DOHH2 (cell line): ENCODE data around the gene TPRN.
A peak's percentile ranks its signal among the peaks of the same experiment; 100 is the strongest.

Experiments
- H3F3A ChIP-seq: fragments of 200-600 bp; sonication (generic), shearing (Covaris generic); 2 replicates; pipeline ENCODE4 v1.6.0; 2016; ENCODE audit warnings: antibody characterized with exemption, mild to moderate bottlenecking; ENCODE audit not compliant: control insufficient read depth, insufficient read depth
- H3K27ac ChIP-seq: fragments of 200-600 bp; sonication (generic); 2 replicates; pipeline ENCODE4 v1.5.1; 2014; ENCODE audit warnings: low read depth, mild to moderate bottlenecking, low read length, moderate library complexity
- H3K27me3 ChIP-seq: fragments of 200-600 bp; sonication (generic); 2 replicates; pipeline ENCODE4 v1.6.1; 2014; ENCODE audit warnings: mild to moderate bottlenecking, low read length, mixed read lengths; ENCODE audit not compliant: control insufficient read depth
- H3K36me3 ChIP-seq: fragments of 200-600 bp; sonication (generic); 2 replicates; pipeline ENCODE4 v1.6.1; 2014; ENCODE audit warnings: mild to moderate bottlenecking, low read length, moderate library complexity, mixed read lengths; ENCODE audit not compliant: control insufficient read depth
- H3K4me1 ChIP-seq: fragments of 200-600 bp; sonication (generic); 2 replicates; pipeline ENCODE4 v1.6.1; 2014; ENCODE audit warnings: mild to moderate bottlenecking, low read length, mixed read lengths; ENCODE audit not compliant: control insufficient read depth
- H3K4me2 ChIP-seq: fragments of 200-600 bp; sonication (generic); 2 replicates; pipeline ENCODE4 v1.6.0; 2014; ENCODE audit warnings: mild to moderate bottlenecking, low read length, moderate library complexity
- H3K4me3 ChIP-seq: fragments of 200-600 bp; sonication (generic); 2 replicates; pipeline ENCODE4 v1.5.1; 2014; ENCODE audit warnings: mild to moderate bottlenecking, low read length, mixed read lengths
- H3K79me2 ChIP-seq: fragments of 200-600 bp; sonication (generic); 2 replicates; pipeline ENCODE4 v1.6.1; 2014; ENCODE audit warnings: mild to moderate bottlenecking, low read length, mixed read lengths; ENCODE audit not compliant: control insufficient read depth
- H3K9me2 ChIP-seq: fragments of 200-600 bp; sonication (generic); replicated peaks from 2 replicates; pipeline ENCODE4 v1.6.1; 2014; ENCODE audit warnings: mild to moderate bottlenecking, low read length, mixed read lengths; ENCODE audit not compliant: control insufficient read depth
- H3K9me3 ChIP-seq: fragments of 200-600 bp; sonication (generic); 2 replicates; pipeline ENCODE4 v1.6.1; 2014; ENCODE audit warnings: antibody characterized with exemption, low read length, mixed read lengths; ENCODE audit not compliant: control insufficient read depth, insufficient read depth
- H4K20me1 ChIP-seq: fragments of 200-600 bp; sonication (generic); 2 replicates; pipeline ENCODE4 v1.6.0; 2014; ENCODE audit warnings: low read depth, mild to moderate bottlenecking, antibody characterized with exemption, low read length, moderate library complexity; ENCODE audit not compliant: control insufficient read depth, insufficient read depth
- CTCF ChIP-seq: fragments of 200-600 bp; sonication (generic); IDR thresholded peaks from one replicate; pipeline ENCODE4 v1.5.1; 2014; ENCODE audit warnings: antibody characterized with exemption, mild to moderate bottlenecking, low read depth, low read length; ENCODE audit not compliant: poor library complexity, severe bottlenecking
- EZH2phosphoT487 ChIP-seq: fragments of 200-600 bp; sonication (generic); IDR thresholded peaks from 2 replicates; pipeline ENCODE4 v1.6.1; 2017; ENCODE audit warnings: borderline replicate concordance, mild to moderate bottlenecking, antibody characterized with exemption, low read length, moderate library complexity, mixed read lengths

The TPRN gene

GRCh38 chr9:137234758-137235423 is 34.4 kb upstream of the TPRN start:
- Histone ChIP-seq H3K9me2 (no peaks in the 10 kb centered on the region), H3K4me2 (peak overlapping the region; percentile 66), H3K27ac (peak overlapping the region; percentile 3; the same call in 1 of the 2 replicates), H3K36me3 (peaks cover 3% of the 10 kb centered on the region), H3K79me2 (peaks cover 31% of the 10 kb centered on the region), H3K4me1 (peaks cover 52% of the 10 kb centered on the region), H3K9me3 (no peaks in the 10 kb centered on the region), H4K20me1 (no peaks in the 10 kb centered on the region), H3K4me3 (peak overlapping the region; percentile 59; the same call in 1 of the 2 replicates), H3K27me3 (peaks cover 5% of the 10 kb centered on the region), H3F3A (no peaks in the 10 kb centered on the region)
- TF ChIP-seq EZH2phosphoT487 (no peak), CTCF (no peak)

- Histone ChIP-seq H3K9me3 (no peaks in the 10 kb centered on the region), H3K36me3 (peaks cover 3% of the 10 kb centered on the region), H3K27me3 (peaks cover 9% of the 10 kb centered on the region), H3F3A (no peaks in the 10 kb centered on the region), H3K4me2 (peak overlapping the region; percentile 66), H3K4me1 (peaks cover 52% of the 10 kb centered on the region), H3K4me3 (no peak overlapping the region), H4K20me1 (no peaks in the 10 kb centered on the region), H3K9me2 (no peaks in the 10 kb centered on the region), H3K79me2 (peaks cover 23% of the 10 kb centered on the region), H3K27ac (no peak overlapping the region)
- no peak for TF ChIP-seq CTCF
- TF ChIP-seq EZH2phosphoT487, result no peak
Measured at GRCh38 chr9:137234055-137234697, 33.6 kb upstream of the TPRN start.

GRCh38 chr9:137233143-137233980 is 32.8 kb upstream of the TPRN start:
- no peaks in the 10 kb centered on the region for H3K9me2 ChIP-seq
- H4K20me1 ChIP-seq, result no peaks in the 10 kb centered on the region
- H3K9me3 ChIP-seq, result no peaks in the 10 kb centered on the region
- H3K27ac ChIP-seq, result no peak overlapping the region
- no peaks in the 10 kb centered on the region for H3K36me3 ChIP-seq
- TF ChIP-seq CTCF, result no peak
- TF ChIP-seq EZH2phosphoT487, result no peak
- H3K79me2 ChIP-seq, result peaks cover 15% of the 10 kb centered on the region
- H3F3A ChIP-seq, result no peaks in the 10 kb centered on the region
- peaks cover 13% of the 10 kb centered on the region for H3K27me3 ChIP-seq
- H3K4me3 ChIP-seq, result no peak overlapping the region
- no peak overlapping the region for H3K4me2 ChIP-seq
- peaks cover 44% of the 10 kb centered on the region for H3K4me1 ChIP-seq
